DMS 273 (cell line): ENCODE measurements around the gene CHST14.
A peak's percentile ranks its signal among the peaks of the same experiment; 100 is the strongest.
"Not testable (repeated sequence)": the region's sequence is repeated elsewhere in the genome, so short reads cannot be mapped to it uniquely, and the experiment has no call there.

Experiments used
- DNase-seq: peaks from one replicate; lab custom pipeline; 2025; ENCODE audit not compliant: unreplicated experiment; lab: John Stamatoyannopoulos, UW

The CHST14 gene

DNA sequence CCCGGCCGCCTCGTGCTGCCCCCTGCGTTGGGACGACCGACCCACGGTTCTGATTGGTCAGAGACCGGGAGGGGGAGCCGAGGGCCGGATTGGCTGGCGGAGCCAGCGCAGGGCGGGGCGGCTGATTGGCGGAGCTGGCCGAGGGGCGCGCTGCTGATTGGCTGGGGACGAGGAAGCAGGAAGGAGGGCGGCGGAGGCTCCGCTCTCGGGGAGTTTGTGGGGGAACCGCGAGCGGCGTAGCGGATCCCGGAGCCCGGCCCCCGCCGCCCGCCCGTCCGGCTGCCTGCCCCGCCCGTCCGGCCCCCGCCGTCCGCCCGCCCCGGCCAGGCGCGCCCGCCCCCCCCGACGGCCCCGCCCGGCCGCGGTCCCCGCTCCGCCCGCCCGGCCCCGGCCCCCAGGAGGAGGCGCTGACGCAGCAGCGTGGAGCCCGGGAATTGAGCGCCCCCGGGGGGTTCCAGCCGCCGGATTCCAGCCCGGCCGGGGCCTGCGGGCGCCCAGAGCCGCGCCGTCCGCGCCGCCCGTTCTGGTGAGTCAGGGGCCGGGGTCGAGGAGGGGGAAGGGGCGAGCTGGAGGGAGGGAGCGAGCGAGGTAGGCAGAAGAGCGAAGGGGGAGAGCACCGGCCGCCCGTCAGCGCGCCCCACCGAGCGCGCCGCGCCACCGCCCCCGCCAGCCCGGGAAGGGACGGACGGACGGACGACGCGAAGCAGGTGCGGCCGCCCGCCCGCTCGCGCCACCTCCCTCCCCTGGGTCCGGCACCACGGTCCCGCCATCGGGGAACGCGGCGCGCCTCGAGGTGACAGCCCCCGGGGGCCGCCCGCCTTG lies 29.8 kb upstream of the CHST14 start, which contains the start of gene BAHD1:
BAHD1 (plus strand) TSS at position 211 of the 822 bp plus-strand sequence. CDS start 17,512 bp downstream, outside the sequence.
- DNase-seq: peak; percentile 96

DNA sequence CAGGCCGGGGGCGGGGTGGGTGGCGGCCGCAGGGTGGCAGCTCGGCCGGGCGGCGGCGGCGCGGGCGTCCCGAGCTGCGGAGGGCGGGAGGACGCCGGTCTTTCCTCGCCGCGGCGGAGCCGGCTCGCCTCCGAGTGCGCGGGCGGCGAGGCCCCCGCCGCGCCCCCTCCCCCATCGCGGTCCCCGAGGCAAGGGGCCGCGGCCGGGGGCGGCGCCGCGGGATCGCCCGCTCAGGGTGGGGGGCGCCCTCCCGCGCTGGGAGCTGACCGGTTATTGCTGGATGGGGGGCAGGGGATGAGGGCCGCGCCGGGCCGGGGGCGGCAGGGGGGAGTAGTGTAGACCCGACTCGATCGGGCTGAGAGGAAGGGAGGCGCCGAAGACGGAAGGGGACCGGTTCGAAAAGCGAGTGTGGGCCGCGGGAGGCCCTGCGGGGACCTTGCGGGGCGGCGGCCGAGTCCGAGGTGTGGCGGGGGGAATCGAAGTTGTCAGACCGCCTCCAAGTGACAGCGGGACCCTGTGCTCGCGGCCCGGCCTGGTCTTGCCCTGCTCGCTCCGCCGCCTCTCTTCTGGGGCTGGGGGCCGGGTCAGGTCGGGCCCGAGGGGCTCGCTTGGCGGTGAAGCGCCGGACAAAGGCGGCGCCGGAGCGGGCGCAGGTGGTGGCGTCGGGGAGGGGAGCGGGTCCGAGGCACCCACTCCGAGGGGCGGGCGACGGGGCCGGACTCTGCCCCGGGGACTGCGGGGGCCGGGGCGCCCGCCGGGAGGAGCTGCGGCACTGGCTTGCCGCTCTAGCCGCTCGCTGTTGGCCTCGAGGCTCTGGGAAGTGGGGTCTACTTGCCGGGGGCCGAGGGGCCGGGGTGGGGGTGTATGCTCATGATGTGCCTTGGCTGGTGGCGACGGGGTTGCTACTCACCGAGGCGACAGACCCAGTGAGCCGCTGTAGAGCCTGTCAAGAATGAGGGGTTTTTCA lies 28.9 kb upstream of the CHST14 start:
- DNase-seq: peak; percentile 47

GRCh38 chr15:40443255-40443654 lies 27.5 kb upstream of the CHST14 start:
- DNase-seq: no peak

GRCh38 chr15:40443846-40444245 lies 26.9 kb upstream of the CHST14 start:
- no peak for DNase-seq

DNA sequence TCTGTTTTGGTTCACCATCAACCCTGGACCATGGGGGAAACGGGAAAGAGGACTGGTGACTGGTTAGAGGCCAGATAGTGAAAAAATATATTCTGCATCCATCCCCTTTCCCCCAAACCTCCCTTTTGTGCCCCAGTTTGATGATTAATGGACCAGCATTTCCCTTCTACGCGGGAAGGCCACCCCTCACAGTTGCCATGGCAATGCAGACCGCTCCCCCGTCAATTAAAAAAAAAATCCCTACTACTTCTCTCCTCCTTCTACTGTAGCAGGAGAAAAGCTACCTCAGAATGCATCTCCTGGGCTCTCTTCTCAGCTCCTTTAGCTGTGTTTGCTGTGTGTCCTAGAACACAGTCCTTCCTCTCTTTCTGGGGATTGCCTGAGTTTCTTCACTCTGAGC lies 26.0 kb upstream of the CHST14 start:
- no peak for DNase-seq

- DNase-seq: no peak
Measured at GRCh38 chr15:40445421-40445922, 25.3 kb upstream of the CHST14 start.

GRCh38 chr15:40446144-40446543 lies 24.6 kb upstream of the CHST14 start:
- DNase-seq: no peak

DNA sequence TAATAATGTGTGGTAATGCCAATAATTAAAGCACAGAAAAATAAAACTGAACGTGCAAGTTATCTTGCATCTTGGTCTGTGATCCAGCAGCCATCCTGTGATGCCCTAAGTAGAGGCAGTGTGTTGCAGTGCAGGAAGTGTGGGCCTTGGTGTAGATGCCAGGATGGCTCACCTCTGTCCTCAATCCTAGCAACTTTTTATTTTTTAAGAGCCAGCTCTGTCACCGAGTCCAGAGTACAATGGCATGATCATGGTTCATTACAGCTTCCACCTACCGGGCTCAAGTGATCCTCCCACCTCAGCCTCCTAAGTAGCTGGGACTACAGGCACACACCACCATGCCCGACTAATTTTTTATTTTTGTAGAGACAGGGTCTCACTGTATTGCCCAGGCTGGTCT lies 22.4 kb upstream of the CHST14 start:
- DNase-seq: no peak

DNA sequence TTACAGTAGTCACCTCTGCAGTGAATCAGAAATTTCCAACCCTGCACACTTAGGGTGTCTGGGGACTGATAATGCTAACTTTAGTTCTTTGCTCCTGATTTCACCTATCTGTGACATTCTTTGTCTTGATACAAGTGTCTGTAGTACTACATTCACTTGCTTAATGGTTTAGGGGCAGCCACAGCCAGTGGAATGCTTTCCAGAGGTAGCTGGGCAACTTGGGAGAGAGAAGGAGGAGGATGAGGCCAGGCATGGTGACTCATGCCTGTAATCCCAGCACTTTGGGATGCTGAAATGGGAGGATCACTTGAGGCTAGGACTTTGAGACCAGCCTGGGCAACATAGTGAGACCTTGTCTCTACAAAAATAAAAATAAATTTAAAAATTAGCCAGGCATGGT lies 21.5 kb upstream of the CHST14 start:
- DNase-seq: no peak

GRCh38 chr15:40450047-40450446 lies 20.7 kb upstream of the CHST14 start:
- no peak for DNase-seq

- no peak for DNase-seq
Measured at GRCh38 chr15:40451527-40452158, 19.1 kb upstream of the CHST14 start.

- no peak for DNase-seq
Measured at GRCh38 chr15:40452296-40453090, 18.3 kb upstream of the CHST14 start.

DNA sequence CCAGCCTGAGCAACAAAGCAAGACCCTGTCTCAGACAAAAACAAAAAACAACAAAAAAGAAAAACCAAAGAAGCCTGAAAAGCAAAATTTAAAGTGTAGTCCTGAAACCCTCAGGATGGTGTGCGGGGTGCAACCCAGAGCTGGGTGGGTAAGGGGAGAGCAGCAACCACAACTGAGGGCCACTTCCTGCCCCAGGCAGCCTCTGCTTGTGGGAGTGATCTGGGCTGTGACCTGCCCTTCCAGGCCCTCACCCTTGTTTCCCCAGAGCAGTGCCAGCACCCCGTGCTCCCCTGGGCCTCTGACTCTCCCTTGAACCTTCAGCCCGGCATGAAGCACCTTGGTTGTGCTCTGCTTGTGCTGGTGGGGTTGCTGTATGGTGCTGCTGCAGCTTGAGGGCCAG lies 16.8 kb upstream of the CHST14 start:
- DNase-seq: not testable (repeated sequence)

DNA sequence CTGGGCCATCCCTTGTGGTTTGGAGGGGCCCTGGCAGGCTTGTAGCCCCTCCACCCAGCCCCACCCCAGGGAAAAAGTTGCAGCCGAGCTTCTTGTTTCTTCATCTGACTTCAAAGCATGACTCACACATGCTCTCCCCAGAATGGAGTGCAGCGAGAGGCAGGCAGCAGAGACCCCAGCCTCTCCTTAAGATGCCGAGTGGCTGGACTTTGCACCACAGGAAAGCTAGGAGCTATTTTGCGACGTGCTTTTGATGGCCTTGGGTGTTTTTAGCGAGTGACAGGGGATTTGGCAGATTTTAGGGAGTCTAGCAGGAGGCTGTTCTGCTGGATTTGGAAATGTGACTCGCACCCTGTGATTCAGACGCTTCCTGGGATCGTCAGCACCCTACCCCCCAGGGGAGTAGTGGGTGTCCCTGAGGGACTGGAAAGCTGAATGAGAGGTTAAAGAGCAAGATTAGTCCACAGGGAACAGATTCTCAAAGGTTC lies 15.8 kb upstream of the CHST14 start:
- DNase-seq: no peak

DNA sequence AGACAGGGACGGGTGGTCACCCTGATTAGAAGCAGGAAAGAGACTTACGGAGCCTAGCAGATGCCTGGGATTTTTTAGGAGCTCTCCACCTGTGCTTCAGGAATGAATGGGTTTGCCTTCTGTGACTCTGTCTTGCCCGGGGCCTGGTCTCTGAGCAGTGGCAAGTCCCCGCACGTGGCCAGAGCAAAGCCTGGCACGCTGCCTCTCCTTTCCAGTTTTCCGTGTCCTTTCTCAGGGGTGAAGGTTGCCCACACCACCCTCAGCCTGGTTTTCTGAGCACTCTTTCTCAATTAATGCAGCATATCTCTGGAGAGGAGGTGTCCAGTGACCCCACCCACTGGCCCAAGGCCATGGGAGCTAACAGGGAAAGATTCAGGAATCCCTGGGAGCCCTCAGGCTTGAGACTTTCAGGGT lies 14.5 kb upstream of the CHST14 start:
- DNase-seq: no peak

DNA sequence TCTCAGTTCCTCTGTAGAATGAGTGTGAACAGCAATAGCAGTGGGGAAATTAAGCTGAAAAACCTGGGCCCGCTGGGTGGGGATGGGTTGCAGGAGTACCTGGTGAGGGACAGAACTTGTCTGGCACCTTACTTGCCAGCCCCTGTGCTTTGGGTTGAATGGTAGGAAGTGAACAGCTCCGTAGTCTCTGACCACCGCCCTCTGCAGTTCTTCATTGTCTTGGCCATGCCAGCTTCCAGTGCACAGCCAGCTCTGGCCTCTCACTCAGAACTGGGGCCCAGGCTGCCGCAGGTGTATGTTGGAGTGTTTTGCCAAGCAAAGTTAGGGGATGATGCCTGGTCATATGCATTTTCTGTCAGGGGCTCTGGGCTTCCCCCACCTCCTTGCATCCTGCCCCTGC lies 14.0 kb upstream of the CHST14 start:
- DNase-seq: no peak

- DNase-seq: no peak
Measured at GRCh38 chr15:40458495-40459371, 12.1 kb upstream of the CHST14 start.

DNA sequence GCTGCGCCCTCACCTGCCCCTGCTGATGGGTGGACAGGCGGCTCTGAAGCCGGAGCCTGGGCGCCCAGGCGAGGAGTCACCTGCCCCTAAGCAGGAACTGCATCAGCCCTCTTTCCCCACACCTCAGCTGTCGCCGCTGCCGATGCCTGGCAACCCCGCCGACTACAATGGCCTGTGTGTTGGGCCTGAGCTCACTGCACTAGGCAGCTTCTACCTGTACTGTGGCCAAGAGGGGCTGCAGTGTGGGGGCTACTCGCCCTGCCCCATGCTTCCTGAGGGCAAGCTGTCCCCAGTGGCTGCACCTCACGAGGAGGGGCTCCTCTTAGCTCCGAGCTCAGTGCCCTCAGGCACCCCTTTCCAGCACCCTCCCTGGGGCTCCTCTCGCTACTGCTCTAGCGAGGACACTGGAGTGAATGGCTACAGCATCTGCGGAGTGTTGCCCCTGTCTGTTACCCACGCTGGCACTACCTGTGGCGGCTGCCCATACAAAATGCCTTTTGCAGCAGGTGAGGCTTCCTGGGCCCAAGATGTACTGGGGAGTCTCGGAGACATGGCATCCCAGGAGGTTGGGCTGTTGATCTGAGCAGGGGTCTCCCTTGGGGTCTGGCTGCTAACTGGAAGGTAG lies 11.3 kb upstream of the CHST14 start:
- DNase-seq: no peak

DNA sequence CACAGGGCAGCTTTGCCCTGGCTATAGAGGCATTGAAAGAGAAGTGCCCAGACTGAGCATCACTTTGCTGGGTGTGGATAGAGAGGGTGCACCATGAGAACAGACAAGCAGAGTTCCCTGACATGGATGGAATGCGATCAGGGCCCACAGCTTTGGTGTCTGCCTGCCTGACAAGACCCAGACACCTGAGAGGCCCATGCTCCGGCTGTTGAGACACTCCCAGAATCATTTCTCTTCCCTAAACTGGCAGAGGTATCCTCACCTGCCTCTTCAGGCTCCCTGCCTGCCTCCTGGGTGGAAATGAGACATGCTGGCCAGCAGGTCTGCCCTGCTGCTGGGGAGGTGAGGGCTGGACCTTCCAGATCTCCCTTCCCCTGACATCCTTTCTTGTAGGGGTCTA lies 10.4 kb upstream of the CHST14 start:
- no peak for DNase-seq
